Psoas muscle (tissue), 8 donors: ENCODE data around the gene CDX2. TPM values are rescaled to one million over a fixed set of nuclear protein-coding genes. Genes with fewer than 3 reads are reported as not detected.
"Not testable (repeated sequence)": the region's sequence is repeated elsewhere in the genome, so short reads cannot be mapped to it uniquely, and the experiment has no call there.

Experiments
- ATAC-seq, 4 donors: fragments of 200-7000 bp; cut with Tn5 transposase; one replicate each; pipeline ENCODE4 v1.9.1; 2020; ENCODE audit warnings: moderate library complexity in 3 of 4, mild to moderate bottlenecking in 2 of 4
- DNase-seq, 2 donors: peaks; one replicate each; pipeline ENCODE4 v3.0.0-alpha.2; 2020
- H3K27ac ChIP-seq: fragments of 200-600 bp; one replicate; pipeline ENCODE4 v1.8.0; 2022
- H3K27me3 ChIP-seq, 3 donors: fragments of 200-600 bp in 1 of 3; one replicate each; pipeline versions ENCODE4 v1.6.1 to v1.8.0; 2013 to 2022; ENCODE audit warnings: low read length in 2 of 3, mild to moderate bottlenecking in 2 of 3, moderate library complexity in 1 of 3; ENCODE audit not compliant: insufficient read depth in 3 of 3
- H3K36me3 ChIP-seq, 2 donors: fragments of 200-600 bp in 1 of 2; one replicate each; pipeline versions ENCODE4 v1.6.1 to v1.8.0; 2013 to 2022; ENCODE audit warnings: low read depth in 1 of 2, mild to moderate bottlenecking in 1 of 2, moderate library complexity in 1 of 2; ENCODE audit not compliant: insufficient read depth in 1 of 2
- H3K4me1 ChIP-seq: fragments of 200-600 bp; one replicate; pipeline ENCODE4 v1.8.0; 2022
- H3K4me3 ChIP-seq: fragments of 200-600 bp; one replicate; pipeline ENCODE4 v1.8.0; 2022; ENCODE audit warnings: mild to moderate bottlenecking
- H3K9me3 ChIP-seq: fragments of 200-600 bp; one replicate; pipeline ENCODE4 v1.8.0; 2022
- CTCF ChIP-seq: fragments of 200-600 bp; IDR thresholded peaks from one replicate; pipeline ENCODE4 v1.8.0; 2022; ENCODE audit warnings: antibody characterized with exemption
- WGBS, 3 donors: extraction: QIAGEN DNeasy Blood & Tissue Kit; methylation state at CpG; one replicate each; pipeline versions ENCODE4 v1.1.6 to v1.1.7; 2013; 5-methylcytosine and 5-hydroxymethylcytosine counted together
- intact Hi-C, 2 donors: fragments of 100-400 bp; cut with DNase I; formaldehyde crosslinking; loops; one replicate each; pipeline versions ENCODE4 v1.11.0 to v1.14.2; 2022
- polyA plus RNA-seq, 3 donors: library from polyadenylated mRNA; stranded (reverse); fragments of 200-250 nt; gene quantifications; one replicate each; pipeline ENCODE4 v1.2.3, GENCODE V29; 2013
- total RNA-seq, 4 donors: library from RNA; stranded (reverse); fragmentation: NEBNext Ultra II Directional in 2 of 4; extraction: Animal tissue kit (Norgen Biotek cat#: 25700) in 2 of 4; gene quantifications; one replicate each; pipeline versions ENCODE4 v1.2.1 to v1.2.4, GENCODE V29; 2021 to 2023
- donor health status: healthy with polysubstance abuse.
- donor health status: DM: no; HTN: no; CAD: no; lungs with moderate emphysema.
- donor health status: Bipolar disorder and iron deficiency.
- donor health status: healthy.
- donor health status: DM: yes; HTN: yes; CAD: no.
- donor health status: DM: no; HTN: no; CAD: no.
- donor health status: DM: no; HTN: no; CAD: no.
- donor health status: DM: yes; HTN: yes; CAD: no.

The CDX2 gene
- total and polyA plus RNA-seq, 7 donors: 0.03 TPM; not detected in 6

GRCh38 chr13:28012383-28012782 lies 43.3 kb upstream of the CDX2 start:
- intact Hi-C loops: no loop called here
- ATAC-seq (no peak), DNase-seq (no peak)
- Histone ChIP-seq H3K27me3 (peaks cover 0 to 7% (median 3%) of the 10 kb centered on the region in 3 donors), H3K36me3 (no peaks in the 10 kb centered on the region), H3K4me3 (no peak overlapping the region), H3K27ac (no peak overlapping the region), H3K4me1 (no peaks in the 10 kb centered on the region), H3K9me3 (no peaks in the 10 kb centered on the region)
- WGBS, 3 donors: 82 to 88% (median 85%) methylated on average over 4 of the region's 4 CpGs
- TF ChIP-seq CTCF: no peak

GRCh38 chr13:28010046-28010445 lies 40.9 kb upstream of the CDX2 start:
- Histone ChIP-seq H3K27ac (no peak overlapping the region), H3K4me3 (no peak overlapping the region), H3K27me3 (peaks cover 0 to 7% (median 0%) of the 10 kb centered on the region in 3 donors), H3K4me1 (no peaks in the 10 kb centered on the region), H3K9me3 (no peaks in the 10 kb centered on the region), H3K36me3 (no peaks in the 10 kb centered on the region)
- no peak for TF ChIP-seq CTCF
- intact Hi-C loops: no loop called here
- DNase-seq: no peak
- WGBS, 3 donors: 64 to 67% (median 64%) methylated on average over 5 of the region's 5 CpGs
- no peak for ATAC-seq

GRCh38 chr13:28005016-28005415 lies 35.9 kb upstream of the CDX2 start:
- DNase-seq, H3K27me3 ChIP-seq, ATAC-seq, intact Hi-C loops, H3K9me3 ChIP-seq, H3K27ac ChIP-seq, H3K4me3 ChIP-seq, H3K36me3 ChIP-seq, H3K4me1 ChIP-seq: not testable (repeated sequence)
- 91 to 93% (median 92%) methylated on average over 13 of the region's 13 CpGs for WGBS, 3 donors

- Histone ChIP-seq H3K4me3 (no peak overlapping the region), H3K4me1 (no peaks in the 10 kb centered on the region), H3K27me3 (no peaks in the 10 kb centered on the region), H3K9me3 (no peaks in the 10 kb centered on the region), H3K36me3 (no peaks in the 10 kb centered on the region), H3K27ac (no peak overlapping the region)
- WGBS, 3 donors: 76 to 83% (median 80%) methylated on average over 6 of the region's 6 CpGs
- ATAC-seq (no peak), DNase-seq (no peak)
- intact Hi-C loops: no loop called here
- TF ChIP-seq CTCF: no peak
These were observed 34.0 kb upstream of the CDX2 start for GRCh38 chr13:28002886-28003698.

GRCh38 chr13:28001837-28002473 lies 32.8 kb upstream of the CDX2 start:
- Histone ChIP-seq H3K9me3 (no peaks in the 10 kb centered on the region), H3K27ac (no peak overlapping the region), H3K4me1 (no peaks in the 10 kb centered on the region), H3K4me3 (no peak overlapping the region), H3K27me3 (no peaks in the 10 kb centered on the region), H3K36me3 (no peaks in the 10 kb centered on the region)
- ATAC-seq (no peak), DNase-seq (no peak)
- intact Hi-C loops: no loop called here
- no peak for TF ChIP-seq CTCF
- 66 to 85% (median 71%) methylated on average over 14 to 20 of the region's 20 CpGs for WGBS, 3 donors
